ENCODE results near the gene PPP3CB. TPM values are rescaled to one million over a fixed set of nuclear protein-coding genes. Genes with fewer than 3 reads are reported as not detected.
A peak's percentile ranks its signal among the peaks of the same experiment; 100 is the strongest.

Gene PPP3CB
- total RNA-seq, 1 donor from 2014 or later = 64.1 TPM

DNA sequence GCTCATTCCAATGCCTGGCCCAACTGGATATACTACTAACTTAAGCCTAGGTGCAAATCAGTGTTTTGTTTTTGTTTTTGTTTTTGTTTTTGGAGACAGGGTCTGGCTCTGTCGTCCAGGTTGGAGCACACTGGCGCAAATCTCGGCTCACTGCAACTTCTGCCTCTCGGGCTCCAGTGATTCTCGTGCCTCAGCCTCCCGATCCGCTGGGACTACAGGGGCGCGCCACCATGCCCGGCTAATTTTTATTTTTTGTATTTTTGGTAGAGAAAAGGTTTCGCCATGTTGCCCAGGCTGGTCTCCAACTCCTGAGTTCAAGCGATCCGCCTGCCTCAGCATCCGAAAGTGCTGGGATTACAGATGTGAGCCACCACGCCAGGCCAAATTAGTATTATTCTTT lies 1.6 kb downstream of the PPP3CB start:
- DNase-seq (no peak), ATAC-seq (ENCODE audit: poor library complexity) (no peak)
- intact Hi-C loops (cut with DNase I) = no loop called here

DNA sequence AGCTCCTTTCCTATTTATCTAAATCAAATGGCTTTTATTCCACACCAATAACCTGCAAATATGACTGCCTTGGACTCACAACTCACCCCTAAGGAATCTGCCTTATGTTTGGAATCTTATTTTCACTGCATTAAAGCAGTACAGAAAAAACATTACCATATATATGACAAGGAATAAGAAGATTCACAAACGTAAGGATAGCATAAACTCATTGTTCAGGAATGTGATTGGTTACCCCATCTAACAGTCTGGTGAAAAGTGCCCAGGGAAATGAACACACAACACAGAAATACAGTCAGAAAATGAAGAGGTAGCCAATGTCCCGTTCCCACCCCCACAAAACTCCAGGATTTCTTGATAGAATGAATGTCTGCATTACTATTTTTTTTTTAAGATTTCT lies 2.0 kb downstream of the PPP3CB start:
- ATAC-seq (ENCODE audit: poor library complexity) (no peak), DNase-seq (no peak)
- intact Hi-C loops (cut with DNase I) = no loop called here

DNA sequence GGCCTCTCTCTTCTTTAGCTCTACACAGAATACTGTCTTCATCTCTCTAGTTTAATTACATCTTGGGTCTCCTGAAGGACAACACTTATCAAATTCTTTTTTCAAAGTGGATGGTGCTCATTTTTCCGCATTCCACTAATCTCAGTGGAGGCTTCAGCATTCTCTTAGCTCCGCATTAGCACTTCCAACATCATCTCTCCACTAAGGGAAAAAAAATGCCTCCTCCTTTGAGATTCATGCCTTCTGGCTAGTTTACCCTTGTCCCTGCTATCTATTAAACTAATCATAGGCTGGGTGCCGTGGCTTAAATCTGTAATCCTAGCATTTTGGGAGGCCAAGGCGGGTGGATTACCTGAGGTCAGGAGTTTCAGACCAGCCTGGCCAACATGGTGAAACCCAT lies 9.2 kb downstream of the PPP3CB start:
- ATAC-seq (ENCODE audit: poor library complexity) (no peak), DNase-seq (no peak)
- intact Hi-C loops (cut with DNase I) = no loop called here

DNA sequence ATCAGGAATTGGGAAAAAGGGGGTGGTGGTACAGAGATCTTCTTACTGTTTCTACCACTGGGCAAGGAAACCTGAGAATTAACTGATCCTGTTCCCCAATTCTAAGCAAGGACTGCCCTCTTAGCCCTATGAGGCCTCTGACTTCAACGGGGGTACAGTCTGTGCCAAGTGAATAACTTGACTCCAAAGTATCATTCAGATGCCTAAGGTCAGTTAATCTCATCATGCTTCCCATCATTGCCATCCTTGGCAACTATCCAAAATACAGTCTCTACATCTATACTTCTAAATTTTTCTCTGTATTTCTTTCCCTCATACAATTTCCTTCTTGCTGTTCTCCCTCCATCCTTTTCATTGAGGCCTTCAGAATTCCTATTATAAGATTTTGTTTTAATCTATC lies 10.5 kb downstream of the PPP3CB start:
- peak; percentile 26 for ATAC-seq (ENCODE audit: poor library complexity)
- intact Hi-C loops (cut with DNase I) = no loop called here
- DNase-seq = no peak

DNA sequence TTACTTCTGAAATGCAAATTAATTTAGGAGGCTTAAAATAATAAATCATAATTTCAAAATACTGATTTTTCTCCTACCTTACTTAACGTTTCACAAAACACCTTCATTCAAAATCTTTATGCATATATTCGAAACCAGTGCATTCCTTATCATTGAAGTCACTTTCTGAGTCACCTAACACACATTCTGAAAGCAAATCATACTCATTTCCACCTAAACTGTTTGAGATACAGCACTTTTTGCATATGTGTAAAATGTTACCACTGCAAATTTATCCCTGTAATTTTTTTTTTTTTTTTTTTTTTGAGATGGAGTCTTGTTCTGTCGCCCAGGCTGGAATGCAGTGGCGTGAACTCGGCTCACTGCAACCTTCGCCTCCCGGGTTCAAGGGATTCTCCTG lies 15.7 kb downstream of the PPP3CB start:
- ATAC-seq (ENCODE audit: poor library complexity) = no peak
- intact Hi-C loops (cut with DNase I) = no loop called here
- DNase-seq = no peak

DNA sequence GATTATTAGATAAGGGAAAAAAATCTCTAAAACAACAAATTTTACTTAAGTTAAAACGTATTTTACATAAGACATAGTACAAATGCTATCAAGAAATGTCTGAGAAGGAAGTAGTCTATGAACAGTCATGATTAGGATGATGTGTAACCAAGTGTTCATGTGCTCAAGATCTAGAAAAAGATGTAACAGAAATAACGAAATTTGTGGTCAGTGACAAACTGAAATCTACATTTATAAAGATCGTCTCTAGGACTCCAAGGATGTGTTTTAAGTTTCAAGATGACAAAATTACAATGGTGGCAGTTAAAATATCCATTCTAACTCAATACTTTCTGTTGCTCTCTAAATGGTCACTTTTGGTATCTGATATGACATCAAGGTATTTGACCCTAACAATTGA lies 17.2 kb downstream of the PPP3CB start:
- intact Hi-C loops (cut with DNase I) = no loop called here
- DNase-seq = no peak
- no peak for ATAC-seq (ENCODE audit: poor library complexity)

DNA sequence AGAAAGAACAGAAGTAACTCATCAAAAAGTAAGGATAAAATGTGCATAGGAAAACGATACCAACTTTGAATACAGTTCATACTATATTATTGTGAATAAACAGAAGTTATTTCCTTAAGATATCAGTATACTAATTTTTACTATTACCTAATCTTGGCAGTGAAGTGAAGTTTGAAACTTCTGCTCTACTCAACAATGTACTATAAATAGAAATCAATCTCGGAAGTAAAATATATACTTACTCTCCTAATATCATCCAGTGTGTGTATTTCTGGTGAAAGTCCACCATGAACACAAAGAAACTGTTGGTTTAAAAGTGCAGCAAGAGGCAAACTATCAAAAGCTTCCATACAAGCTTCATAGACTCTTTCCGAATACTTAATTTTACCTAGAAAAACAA lies 24.6 kb downstream of the PPP3CB start:
- DNase-seq = no peak
- intact Hi-C loops (cut with DNase I) = no loop called here
- peak; percentile 68 for ATAC-seq (ENCODE audit: poor library complexity)

DNA sequence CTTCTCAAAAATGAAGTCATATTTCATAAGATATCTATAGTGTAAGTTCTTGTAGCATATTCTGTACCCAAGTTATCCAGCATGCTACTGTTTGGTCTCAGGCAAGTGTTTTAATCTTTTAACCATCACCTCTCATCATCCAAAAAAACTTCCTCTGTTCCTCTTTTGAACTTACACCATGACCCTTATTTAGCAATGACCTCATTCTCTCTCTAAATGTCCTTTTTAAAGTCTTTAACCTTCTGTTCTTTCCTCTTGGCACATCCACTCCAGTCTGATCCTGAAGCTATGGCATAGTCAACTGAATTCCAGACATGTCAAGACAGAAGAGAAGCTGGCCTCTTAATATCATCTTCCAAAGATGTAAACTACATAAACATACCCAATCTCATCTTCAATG lies 26.2 kb downstream of the PPP3CB start:
- no peak for DNase-seq
- intact Hi-C loops (cut with DNase I) = no loop called here
- ATAC-seq (ENCODE audit: poor library complexity) = peak; percentile 72

DNA sequence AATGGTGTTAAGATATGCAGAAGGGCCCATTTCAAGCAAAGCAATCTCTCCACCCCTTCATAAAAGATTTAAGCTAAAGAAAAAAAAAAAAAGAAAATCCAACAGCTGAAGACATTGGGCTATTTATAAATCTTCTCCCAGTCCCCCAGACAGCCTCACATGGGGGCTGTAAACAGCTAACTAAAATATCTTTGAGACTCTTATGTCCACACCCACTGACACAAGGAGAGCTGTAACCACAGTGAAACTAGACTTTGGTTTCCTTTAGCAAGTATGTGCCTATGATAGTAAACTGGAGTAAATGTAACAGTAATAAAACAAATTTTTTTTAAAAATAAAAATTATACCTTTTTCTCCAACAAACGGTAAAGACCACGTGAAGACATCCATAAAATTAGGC lies 28.6 kb downstream of the PPP3CB start:
- ATAC-seq (ENCODE audit: poor library complexity) = no peak

DNA sequence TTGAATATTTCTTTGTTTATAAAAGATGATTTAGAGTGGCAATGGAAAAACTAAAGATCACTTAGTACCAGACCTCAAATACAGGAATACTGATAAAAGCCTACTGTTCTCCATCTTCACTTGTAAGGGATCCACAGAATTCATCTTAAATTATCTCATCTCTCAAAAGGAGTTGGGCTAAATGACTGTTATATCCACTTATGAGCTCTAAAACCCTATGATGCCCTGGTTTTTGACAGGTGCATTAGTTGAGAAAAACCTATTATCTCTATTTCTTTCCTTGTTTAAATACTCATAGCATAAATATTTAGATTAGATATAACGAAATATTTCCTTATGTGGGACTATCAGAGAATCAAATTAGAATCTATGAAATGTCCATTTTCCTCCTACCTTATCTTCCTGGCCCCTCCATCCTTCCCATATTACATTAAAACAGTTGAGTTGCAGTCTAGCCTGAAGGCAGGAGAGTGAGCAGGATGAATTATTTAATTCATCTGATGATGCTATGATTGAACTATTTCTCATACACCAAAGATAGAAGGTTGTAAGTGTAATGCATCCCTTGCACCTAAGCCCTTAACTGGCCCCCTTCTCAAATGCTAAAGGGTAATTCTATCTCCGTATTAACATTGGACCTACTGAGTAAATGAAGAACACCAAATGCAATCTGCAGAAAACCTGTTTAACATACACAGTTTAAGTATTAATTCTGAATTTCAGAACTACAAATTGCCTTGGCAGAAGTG lies 29.7 kb downstream of the PPP3CB start:
- ATAC-seq (ENCODE audit: poor library complexity) (no peak), DNase-seq (no peak)
- intact Hi-C loops (cut with DNase I) = no loop called here

More for the DNA sequence above, 28.6 kb downstream of the PPP3CB start:
- intact Hi-C loops (cut with DNase I) = no loop called here
- DNase-seq = no peak

DNA sequence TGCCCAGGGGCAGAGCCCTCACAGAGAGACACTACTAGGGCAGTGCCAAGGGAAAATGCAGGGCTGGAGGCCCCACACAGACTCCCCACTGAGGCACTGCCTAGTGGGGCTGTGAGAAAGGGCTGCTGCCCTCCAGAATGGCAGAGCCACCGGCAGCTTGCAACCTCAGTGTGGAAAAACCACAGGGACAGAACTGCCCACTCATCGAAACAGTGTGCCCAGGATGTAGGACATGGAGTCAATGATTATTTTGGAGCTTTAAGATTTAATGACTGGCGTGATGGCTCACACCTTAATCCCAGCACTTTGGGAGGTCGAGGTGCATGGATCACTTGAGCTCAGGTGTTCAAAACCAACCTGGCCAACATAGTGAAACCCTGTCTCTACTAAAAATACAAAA lies 34.9 kb downstream of the PPP3CB start:
- no peak for DNase-seq

DNA sequence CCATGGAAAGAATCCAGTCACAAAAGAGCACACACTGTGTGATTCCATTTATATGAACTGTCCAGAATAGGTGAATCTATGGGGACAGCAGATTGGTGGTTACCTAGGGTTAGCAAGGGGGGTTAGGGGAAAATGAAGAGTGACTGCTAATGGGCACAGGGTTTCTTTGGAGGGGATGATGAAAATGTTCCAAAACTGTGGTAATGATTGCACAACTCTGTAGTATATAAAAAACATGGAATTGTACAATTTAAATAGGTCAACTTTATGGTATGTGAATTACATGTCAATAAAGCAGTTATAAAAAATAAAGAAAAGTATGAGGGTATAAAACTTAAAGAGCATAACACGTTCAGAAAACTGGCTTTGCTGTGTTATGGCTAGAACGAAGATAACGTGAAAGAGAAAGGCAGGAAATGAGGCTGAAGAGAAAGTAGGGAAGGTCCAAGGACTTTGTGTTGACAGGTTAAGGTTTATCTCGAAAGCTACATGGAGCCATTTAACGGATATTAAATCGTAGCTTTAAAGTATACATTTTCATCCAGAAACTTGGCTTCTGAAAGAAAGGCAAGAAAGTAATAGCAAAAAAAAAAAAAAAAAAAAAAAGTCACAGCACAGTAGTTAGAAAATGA lies 36.0 kb downstream of the PPP3CB start:
- intact Hi-C loops (cut with DNase I) = no loop called here
- no peak for DNase-seq
- ATAC-seq (ENCODE audit: poor library complexity) = no peak

More for the DNA sequence above, 34.9 kb downstream of the PPP3CB start:
- intact Hi-C loops (cut with DNase I) = no loop called here
- no peak for ATAC-seq (ENCODE audit: poor library complexity)

DNA sequence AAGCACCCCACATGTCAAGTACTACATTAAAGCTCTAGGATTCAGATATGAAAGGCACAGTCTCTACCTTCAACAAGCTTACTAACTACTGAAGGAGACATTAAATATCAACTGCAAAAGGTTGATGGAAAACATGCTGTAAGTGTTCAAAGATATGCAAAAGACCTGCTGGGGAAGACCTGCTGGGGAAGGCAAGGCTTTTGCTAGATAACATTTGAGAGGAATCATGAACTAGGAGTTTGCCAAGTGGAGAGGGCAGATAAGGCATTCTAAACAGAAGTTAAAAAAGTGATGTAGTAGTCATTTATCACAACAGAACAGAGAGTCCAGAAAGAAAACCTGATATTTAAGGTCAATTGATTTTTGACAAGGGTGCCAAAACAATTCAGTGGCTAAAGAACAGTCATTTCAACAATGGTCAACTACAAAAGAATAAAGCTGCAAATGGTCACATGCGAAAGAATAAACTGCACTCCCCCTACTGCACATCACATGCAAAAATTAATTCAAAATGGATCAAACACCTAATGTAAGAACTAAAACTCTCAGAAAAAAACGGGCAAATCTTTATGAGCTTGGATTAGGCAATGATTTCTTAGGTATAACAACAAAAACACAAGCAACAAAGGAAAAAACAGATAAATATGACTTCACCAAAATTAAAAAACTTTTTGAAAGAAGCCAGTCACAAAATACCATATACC lies 39.5 kb downstream of the PPP3CB start:
- ATAC-seq (ENCODE audit: poor library complexity) = no peak
- intact Hi-C loops (cut with DNase I) = no loop called here
- DNase-seq = no peak

DNA sequence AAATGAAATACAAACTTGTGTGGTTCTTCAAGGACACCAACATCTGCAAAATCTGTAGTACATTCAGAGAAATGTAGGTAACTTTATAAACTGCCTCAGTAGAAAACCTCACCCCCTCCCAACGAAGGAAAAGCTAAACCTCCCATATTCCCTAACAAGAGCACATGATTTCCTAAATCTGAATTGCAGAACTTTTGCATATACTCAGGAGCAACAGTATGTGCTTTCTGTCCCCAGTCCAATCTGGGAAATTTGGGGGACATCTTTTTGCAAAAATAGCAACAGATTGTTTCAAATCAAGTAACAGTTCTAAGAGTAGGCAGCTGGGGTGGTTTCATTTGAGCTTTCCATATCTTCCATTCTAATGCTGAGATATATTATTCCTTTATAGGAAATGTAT lies 46.7 kb downstream of the PPP3CB start:
- ATAC-seq (ENCODE audit: poor library complexity) (no peak), DNase-seq (no peak)
- intact Hi-C loops (cut with DNase I) = no loop called here

DNA sequence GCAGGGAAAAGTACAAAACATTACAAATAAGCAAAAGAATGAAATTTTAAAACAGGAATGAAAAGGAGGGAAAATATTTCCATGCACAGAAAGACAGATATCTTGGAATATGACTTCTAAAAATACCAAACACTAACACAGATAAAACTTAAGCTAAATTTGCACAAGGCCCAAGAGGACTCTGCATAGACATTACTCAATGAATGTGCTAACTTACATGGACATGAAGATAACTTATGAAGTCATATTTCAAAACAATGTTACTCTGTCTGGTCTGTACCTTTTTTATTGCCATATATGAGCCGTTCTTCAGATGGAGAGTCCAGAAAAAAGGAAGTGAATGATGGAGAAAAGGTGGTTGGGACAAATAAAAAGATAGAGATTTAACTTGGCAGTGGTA lies 47.4 kb downstream of the PPP3CB start:
- intact Hi-C loops (cut with DNase I) = no loop called here
- DNase-seq = no peak
- ATAC-seq (ENCODE audit: poor library complexity) = peak; percentile 41

DNA sequence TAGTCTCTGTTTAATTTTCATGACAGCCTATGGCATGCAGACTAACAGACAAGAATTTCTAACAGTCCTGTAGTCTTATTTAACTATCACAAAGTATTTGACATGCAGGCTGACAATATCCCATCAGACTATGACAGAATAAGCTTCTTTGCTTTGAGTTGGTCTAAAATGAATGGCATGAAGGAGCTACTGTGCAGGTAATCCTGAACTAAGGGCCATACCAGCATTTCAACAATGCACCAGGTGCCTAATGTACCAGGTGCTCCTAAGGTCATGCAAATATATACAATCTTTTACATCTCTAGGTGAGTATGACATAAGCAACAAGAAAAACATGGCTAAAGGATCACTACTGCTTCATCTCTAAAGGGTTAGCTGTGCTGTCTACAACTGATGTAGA lies 48.9 kb downstream of the PPP3CB start:
- ATAC-seq (ENCODE audit: poor library complexity) (no peak), DNase-seq (no peak)
- intact Hi-C loops (cut with DNase I) = no loop called here

DNA sequence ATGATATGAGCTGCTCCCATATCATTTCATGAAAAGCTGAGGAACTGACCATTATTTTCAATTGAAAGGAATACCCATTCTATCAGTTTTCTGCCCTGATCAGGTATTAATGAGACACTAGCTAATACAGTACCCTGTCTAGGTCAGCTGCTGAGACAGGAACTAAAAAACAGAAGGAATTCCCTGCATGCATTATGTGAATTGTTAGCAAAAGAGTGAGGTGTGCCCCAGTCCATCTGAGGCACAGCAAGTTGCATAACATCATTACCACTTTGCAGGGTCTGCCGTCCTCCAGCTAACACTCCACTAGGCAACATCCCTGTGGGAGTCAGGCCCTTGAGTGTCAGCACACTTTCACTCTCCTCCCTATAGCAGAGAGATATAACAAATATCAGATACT lies 51.4 kb downstream of the PPP3CB start:
- ATAC-seq (ENCODE audit: poor library complexity) (no peak), DNase-seq (no peak)
- intact Hi-C loops (cut with DNase I) = no loop called here

DNA sequence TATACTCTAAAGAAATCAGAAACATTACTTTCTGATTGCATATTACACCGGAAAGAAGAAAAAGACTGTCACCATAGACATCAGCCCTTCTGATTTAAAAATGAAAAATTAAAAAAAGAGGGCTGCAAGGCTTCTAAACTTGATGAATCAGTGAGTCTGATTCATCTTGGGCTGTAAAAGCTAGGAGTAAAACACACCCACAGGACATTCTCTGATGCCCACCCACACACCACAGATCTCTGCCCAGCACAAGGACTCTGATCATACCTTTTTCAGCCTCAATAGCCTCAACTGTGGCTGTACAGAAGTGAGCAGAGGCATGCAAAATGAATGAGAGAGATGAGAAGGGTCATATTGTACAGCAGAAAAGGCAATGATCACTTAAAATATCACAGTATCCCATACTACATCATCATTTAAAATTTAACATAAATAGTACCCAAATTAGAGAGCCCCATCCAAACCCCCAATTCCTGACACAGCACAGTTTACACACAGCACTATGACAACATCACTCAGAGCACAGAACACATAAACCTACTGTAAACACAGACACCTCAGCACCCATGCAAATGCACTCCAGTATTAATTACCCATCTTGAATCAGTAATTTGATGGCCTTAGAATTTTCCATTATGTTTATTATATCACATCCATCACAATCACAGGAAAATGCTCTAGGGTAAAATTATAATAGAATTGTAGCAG lies 56.1 kb downstream of the PPP3CB start:
- no peak for DNase-seq
- intact Hi-C loops (cut with DNase I) = no loop called here
- ATAC-seq (ENCODE audit: poor library complexity) = no peak

DNA sequence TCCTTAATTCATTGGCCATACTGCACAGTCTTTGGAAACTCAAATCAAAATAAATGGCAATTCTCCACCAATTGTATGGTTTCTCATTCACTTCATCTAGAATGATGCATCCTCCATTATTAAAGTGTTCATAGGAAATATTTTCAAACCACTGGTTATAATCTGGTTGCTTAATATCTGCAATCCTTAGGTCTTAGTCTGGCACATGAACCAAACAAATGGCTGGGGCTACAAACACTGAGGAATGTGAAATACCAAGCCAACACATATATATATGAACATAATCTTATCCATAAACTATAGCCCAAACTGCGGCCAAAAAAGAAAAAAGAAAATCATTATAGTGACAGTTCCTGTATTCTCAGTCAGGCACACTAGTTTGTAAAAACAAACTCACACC lies 56.8 kb downstream of the PPP3CB start:
- ATAC-seq (ENCODE audit: poor library complexity) = no peak
- no peak for DNase-seq
- intact Hi-C loops (cut with DNase I) = no loop called here

DNA sequence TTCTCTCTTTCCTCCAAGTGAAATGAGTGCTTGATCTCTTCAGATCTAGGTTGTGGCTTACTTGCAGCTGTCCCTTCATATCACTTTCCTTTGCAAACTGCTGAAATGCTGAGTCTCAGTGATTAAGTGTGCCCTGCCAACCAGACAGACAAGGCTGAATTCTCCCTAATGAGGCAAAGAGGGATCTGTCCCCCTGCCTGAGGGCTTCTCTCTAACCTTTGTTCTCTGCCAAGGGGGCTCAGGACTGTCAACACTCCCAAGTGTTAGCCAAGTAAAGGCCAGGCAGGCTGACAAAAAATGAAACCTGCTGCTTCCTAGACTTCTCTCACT lies 62.3 kb downstream of the PPP3CB start, which contains the start of gene MSS51:
Gene MSS51 (minus strand): TSS at position 24 of the 330 bp plus-strand sequence. CDS start 5,277 bp downstream, outside the sequence.
- intact Hi-C loops (cut with DNase I) = no loop called here
- ATAC-seq (ENCODE audit: poor library complexity) = peak; percentile 93

More for the DNA sequence above, 62.3 kb downstream of the PPP3CB start, which contains the start of gene MSS51:
- DNase-seq = no peak
